ENCODE results near the gene RASIP1.

Gene RASIP1

GRCh38 chr19:48738557-48739403 lies 1.6 kb downstream of the RASIP1 start (continued):
- TF ChIP-seq ZNF148 (tag by site-specific recombination; IDR thresholded peaks at IDR 0.05; ENCODE audit: borderline replicate concordance) (no peak), ZBTB7A (tag by site-specific recombination; IDR thresholded peaks at IDR 0.05; ENCODE audit: low read depth) (no peak), HOXA7 (CRISPR knock-in tag; IDR thresholded peaks at IDR 0.05; ENCODE audit: borderline replicate concordance) (peak; percentile 83; the same call in 1 of the 2 replicates), ZNF626 (tag by site-specific recombination; IDR thresholded peaks at IDR 0.05) (no peak), ZNF514 (tag by site-specific recombination; IDR thresholded peaks at IDR 0.05) (no peak), ZNF660 (tag by site-specific recombination; IDR thresholded peaks at IDR 0.05) (peak; percentile 63; the same call in 1 of the 2 replicates), ZNF24 (tag by site-specific recombination; IDR thresholded peaks at IDR 0.05) (no peak), EGR2 (tag by site-specific recombination; IDR thresholded peaks at IDR 0.05; ENCODE audit: low read depth) (peak; percentile 40; the same call in 1 of the 2 replicates), KLF16 (tag by site-specific recombination; IDR thresholded peaks at IDR 0.05) (0 out of 2 replicates have a peak, but pooled peaks have one; percentile 47), ZNF777 (tag by site-specific recombination; IDR thresholded peaks at IDR 0.05; ENCODE audit: borderline replicate concordance) (no peak), ZNF704 (tag by site-specific recombination; IDR thresholded peaks at IDR 0.05) (no peak), ZXDB (tag by site-specific recombination; IDR thresholded peaks at IDR 0.05) (peak; percentile 69), ZBTB6 (tag by site-specific recombination; IDR thresholded peaks at IDR 0.05) (peak; percentile 65), KLF9 (tag by site-specific recombination; IDR thresholded peaks at IDR 0.05; ENCODE audit: low read depth) (peak; percentile 85), TSHZ1 (tag by site-specific recombination; IDR thresholded peaks at IDR 0.05; ENCODE audit: borderline replicate concordance) (no peak), KLF1 (tag by site-specific recombination; IDR thresholded peaks at IDR 0.05) (peak; percentile 90), ZNF510 (tag by site-specific recombination; IDR thresholded peaks at IDR 0.05; ENCODE audit: insufficient replicate concordance) (no peak), KLF8 (tag by site-specific recombination; IDR thresholded peaks at IDR 0.05) (peak; percentile 73), ZNF37A (tag by site-specific recombination; IDR thresholded peaks at IDR 0.05) (no peak), ZSCAN30 (tag by site-specific recombination; IDR thresholded peaks at IDR 0.05) (peak; percentile 40; the same call in 1 of the 2 replicates), HOXC10 (CRISPR knock-in tag; IDR thresholded peaks at IDR 0.05) (0 out of 2 replicates have a peak, but pooled peaks have one; percentile 41)
- TF ChIP-seq, protein P1, sequence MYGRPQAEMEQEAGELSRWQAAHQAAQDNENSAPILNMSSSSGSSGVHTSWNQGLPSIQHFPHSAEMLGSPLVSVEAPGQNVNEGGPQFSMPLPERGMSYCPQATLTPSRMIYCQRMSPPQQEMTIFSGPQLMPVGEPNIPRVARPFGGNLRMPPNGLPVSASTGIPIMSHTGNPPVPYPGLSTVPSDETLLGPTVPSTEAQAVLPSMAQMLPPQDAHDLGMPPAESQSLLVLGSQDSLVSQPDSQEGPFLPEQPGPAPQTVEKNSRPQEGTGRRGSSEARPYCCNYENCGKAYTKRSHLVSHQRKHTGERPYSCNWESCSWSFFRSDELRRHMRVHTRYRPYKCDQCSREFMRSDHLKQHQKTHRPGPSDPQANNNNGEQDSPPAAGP (tag by site-specific recombination; IDR thresholded peaks at IDR 0.05) = 0 out of 2 replicates have a peak, but pooled peaks have one; percentile 29
- TF ChIP-seq, protein P2, sequence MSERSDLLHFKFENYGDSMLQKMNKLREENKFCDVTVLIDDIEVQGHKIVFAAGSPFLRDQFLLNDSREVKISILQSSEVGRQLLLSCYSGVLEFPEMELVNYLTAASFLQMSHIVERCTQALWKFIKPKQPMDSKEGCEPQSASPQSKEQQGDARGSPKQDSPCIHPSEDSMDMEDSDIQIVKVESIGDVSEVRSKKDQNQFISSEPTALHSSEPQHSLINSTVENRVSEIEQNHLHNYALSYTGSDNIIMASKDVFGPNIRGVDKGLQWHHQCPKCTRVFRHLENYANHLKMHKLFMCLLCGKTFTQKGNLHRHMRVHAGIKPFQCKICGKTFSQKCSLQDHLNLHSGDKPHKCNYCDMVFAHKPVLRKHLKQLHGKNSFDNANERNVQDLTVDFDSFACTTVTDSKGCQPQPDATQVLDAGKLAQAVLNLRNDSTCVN (tag by site-specific recombination; optimal IDR thresholded peaks at IDR 0.05) = peak; percentile 67
- TF ChIP-seq, protein P3, sequence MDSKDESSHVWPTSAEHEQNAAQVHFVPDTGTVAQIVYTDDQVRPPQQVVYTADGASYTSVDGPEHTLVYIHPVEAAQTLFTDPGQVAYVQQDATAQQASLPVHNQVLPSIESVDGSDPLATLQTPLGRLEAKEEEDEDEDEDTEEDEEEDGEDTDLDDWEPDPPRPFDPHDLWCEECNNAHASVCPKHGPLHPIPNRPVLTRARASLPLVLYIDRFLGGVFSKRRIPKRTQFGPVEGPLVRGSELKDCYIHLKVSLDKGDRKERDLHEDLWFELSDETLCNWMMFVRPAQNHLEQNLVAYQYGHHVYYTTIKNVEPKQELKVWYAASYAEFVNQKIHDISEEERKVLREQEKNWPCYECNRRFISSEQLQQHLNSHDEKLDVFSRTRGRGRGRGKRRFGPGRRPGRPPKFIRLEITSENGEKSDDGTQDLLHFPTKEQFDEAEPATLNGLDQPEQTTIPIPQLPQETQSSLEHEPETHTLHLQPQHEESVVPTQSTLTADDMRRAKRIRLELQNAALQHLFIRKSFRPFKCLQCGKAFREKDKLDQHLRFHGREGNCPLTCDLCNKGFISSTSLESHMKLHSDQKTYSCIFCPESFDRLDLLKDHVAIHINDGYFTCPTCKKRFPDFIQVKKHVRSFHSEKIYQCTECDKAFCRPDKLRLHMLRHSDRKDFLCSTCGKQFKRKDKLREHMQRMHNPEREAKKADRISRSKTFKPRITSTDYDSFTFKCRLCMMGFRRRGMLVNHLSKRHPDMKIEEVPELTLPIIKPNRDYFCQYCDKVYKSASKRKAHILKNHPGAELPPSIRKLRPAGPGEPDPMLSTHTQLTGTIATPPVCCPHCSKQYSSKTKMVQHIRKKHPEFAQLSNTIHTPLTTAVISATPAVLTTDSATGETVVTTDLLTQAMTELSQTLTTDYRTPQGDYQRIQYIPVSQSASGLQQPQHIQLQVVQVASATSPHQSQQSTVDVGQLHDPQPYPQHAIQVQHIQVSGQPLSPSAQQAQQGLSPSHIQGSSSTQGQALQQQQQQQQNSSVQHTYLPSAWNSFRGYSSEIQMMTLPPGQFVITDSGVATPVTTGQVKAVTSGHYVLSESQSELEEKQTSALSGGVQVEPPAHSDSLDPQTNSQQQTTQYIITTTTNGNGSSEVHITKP (tag by site-specific recombination; IDR thresholded peaks at IDR 0.05) = peak; percentile 59
